T-cell (primary cell): ENCODE measurements around the gene COPZ1. TPM values are rescaled to one million over a fixed set of nuclear protein-coding genes. Genes with fewer than 3 reads are reported as not detected.

ENCODE experiments used
- ATAC-seq, 4 experiments: fragments of 200-7000 bp in 3 of 4; fragments of 150-1000 bp in 1 of 4; cut with Tn5 transposase; replicated peaks in 1 of 4; 1 replicate in 3 of 4; 2 replicates in 1 of 4; pipeline ENCODE4 v1.10.0; 2021; ENCODE audit warnings: moderate library complexity in 3 of 4, mild to moderate bottlenecking in 2 of 4, moderate number of reproducible peaks in 1 of 4
- CTCF ChIA-PET, 2 donors: fragments of 300-600 bp; sonication (Branson Sonifier 250); formaldehyde crosslinking; loops; one replicate each; lab custom pipeline; 2022; ENCODE audit warnings: antibody characterized with exemption in 2 of 2; lab: Charles Lee
- POLR2A ChIA-PET, 2 donors: fragments of 300-600 bp; sonication (Branson Sonifier 250); formaldehyde crosslinking; loops; one replicate each; lab custom pipeline; 2022; ENCODE audit warnings: antibody characterized with exemption in 2 of 2; lab: Charles Lee
- DNase-seq, 35 experiments: peaks; one replicate each; pipeline versions ENCODE4 v3.0.0 to v3.0.0-alpha.2; 2013 to 2023
- H3K27ac ChIP-seq: one replicate; pipeline ENCODE4 v1.5.1; 2013; ENCODE audit warnings: low read length
- H3K27me3 ChIP-seq, 2 experiments: replicated peaks in 1 of 2; 1 replicate in 1 of 2; 2 replicates in 1 of 2; pipeline versions ENCODE4 v1.6.1 to v1.7.0; 2013; ENCODE audit warnings: low read length in 1 of 2, mixed read lengths in 1 of 2; ENCODE audit not compliant: control insufficient read depth in 2 of 2, insufficient read depth in 2 of 2; ENCODE audit errors: extremely low read depth in 1 of 2
- H3K36me3 ChIP-seq, 2 donors: 1 replicate in 1 of 2; 2 replicates in 1 of 2; pipeline versions ENCODE4 v1.6.1 to v1.7.0; 2013; ENCODE audit warnings: low read length in 1 of 2; ENCODE audit not compliant: control insufficient read depth in 2 of 2, insufficient read depth in 1 of 2; ENCODE audit errors: extremely low read depth in 1 of 2
- H3K4me1 ChIP-seq, 2 experiments: 1 replicate in 1 of 2; 2 replicates in 1 of 2; pipeline versions ENCODE4 v1.6.1 to v1.7.0; 2013; ENCODE audit warnings: low read length in 2 of 2, mixed read lengths in 1 of 2; ENCODE audit not compliant: insufficient read depth in 2 of 2, control insufficient read depth in 1 of 2; ENCODE audit errors: extremely low read depth in 1 of 2
- H3K4me3 ChIP-seq, 2 donors: 1 replicate in 1 of 2; 2 replicates in 1 of 2; pipeline versions ENCODE4 v1.5.1 to v1.7.0; 2013; ENCODE audit warnings: mild to moderate bottlenecking in 2 of 2, low read length in 1 of 2, moderate library complexity in 1 of 2; ENCODE audit not compliant: control insufficient read depth in 1 of 2; ENCODE audit errors: extremely low read depth in 1 of 2
- H3K9me3 ChIP-seq: 2 replicates; pipeline ENCODE4 v1.7.0; 2013
- H3K27ac Mint-ChIP-seq, 2 donors: one replicate each; pipeline ENCODE4 v1.8.0; 2020 to 2021; ENCODE audit warnings: mild to moderate bottlenecking in 2 of 2, mixed read lengths in 2 of 2
- H3K27me3 Mint-ChIP-seq, 2 donors: one replicate each; pipeline ENCODE4 v1.8.0; 2021 to 2022; ENCODE audit warnings: mixed read lengths in 2 of 2
- H3K36me3 Mint-ChIP-seq: one replicate; pipeline ENCODE4 v1.8.0; 2021; ENCODE audit warnings: mixed read lengths
- H3K4me1 Mint-ChIP-seq, 3 donors: one replicate each; pipeline ENCODE4 v1.8.0; 2020 to 2022; ENCODE audit warnings: mixed read lengths in 3 of 3, mild to moderate bottlenecking in 1 of 3
- H3K4me3 Mint-ChIP-seq, 3 donors: one replicate each; pipeline ENCODE4 v1.8.0; 2020 to 2022; ENCODE audit warnings: mild to moderate bottlenecking in 3 of 3, mixed read lengths in 3 of 3, moderate library complexity in 3 of 3
- H3K9me3 Mint-ChIP-seq, 3 donors: one replicate each; pipeline ENCODE4 v1.8.0; 2020 to 2022; ENCODE audit warnings: mixed read lengths in 3 of 3
- WGBS: methylation state at CpG from one replicate; pipeline ENCODE4 v1.1.5; 2013; ENCODE audit warnings: missing lambda C conversion rate; ENCODE audit not compliant: insufficient coverage; 5-methylcytosine and 5-hydroxymethylcytosine counted together
- total RNA-seq, 35 experiments: library from RNA in 6 of 35; stranded (reverse) in 6 of 35; fragments of 120-200 nt in 1 of 35; gene quantifications; one replicate each; pipeline versions ENCODE4 v1.2.1 to v1.2.4 and lab custom pipeline; 2013 to 2026

Gene COPZ1
- total RNA-seq, 5 donors from 2014 or later (not counting 1 experiment from before 2014, with no cell fraction given) = 60.4 to 81.3 (median 74.8) TPM

GRCh38 chr12:54390176-54390667 lies 65.3 kb downstream of the COPZ1 start:
- Histone ChIP-seq H3K36me3 (peaks cover 0 to 9% of the 10 kb centered on the region in 2 donors), H3K4me1 (peaks cover 6 to 32% of the 10 kb centered on the region in 2 experiments), H3K9me3 (no peaks in the 10 kb centered on the region), H3K4me3 (no peak overlapping the region), H3K27me3 (no peaks in the 10 kb centered on the region), H3K27ac (no peak overlapping the region)
- ChIA-PET CTCF (interaction anchor here in 1 of 2 donors (0.6 kb wide), 2 partner anchors 12 to 25 kb away, joined by 3 to 4 read pairs; no protein-coding TSS in a partner anchor), POLR2A (no interaction called here)
- WGBS = no CpG with 5 or more reads among the region's 7 CpGs
- H3K4me3 Mint-ChIP-seq = peak overlapping the region; percentile 53 to 79 (median 56)
- ATAC-seq (no peak), DNase-seq (no peak)
- H3K4me1 Mint-ChIP-seq = peaks cover 18 to 39% (median 27%) of the 10 kb centered on the region in 3 donors
- no peaks in the 10 kb centered on the region for H3K9me3 Mint-ChIP-seq
- H3K27me3 Mint-ChIP-seq = no peaks in the 10 kb centered on the region
- H3K27ac Mint-ChIP-seq = peak overlapping the region; percentile 5 to 18
- H3K36me3 Mint-ChIP-seq = peaks cover 23% of the 10 kb centered on the region

- ChIA-PET POLR2A (interaction anchor here (0.6 kb wide), 2 partner anchors 10 to 22 kb away, joined by 3 read pairs; no protein-coding TSS in a partner anchor), CTCF (interaction anchor here (0.6 to 1.1 kb wide), 4 partner anchors 25 to 1131 kb away, joined by 3 to 4 read pairs (median 3); no protein-coding TSS in a partner anchor)
- no peaks in the 10 kb centered on the region for H3K27me3 Mint-ChIP-seq
- H3K36me3 Mint-ChIP-seq = peaks cover 25% of the 10 kb centered on the region
- peak overlapping the region in 1 of 2 donors; percentile 58 for H3K27ac Mint-ChIP-seq
- H3K27ac ChIP-seq = no peak overlapping the region
- peak overlapping the region; percentile 49 to 59 for H3K4me3 ChIP-seq
- H3K9me3 ChIP-seq = no peaks in the 10 kb centered on the region
- peaks cover 18 to 39% (median 27%) of the 10 kb centered on the region in 3 donors for H3K4me1 Mint-ChIP-seq
- no peaks in the 10 kb centered on the region for H3K9me3 Mint-ChIP-seq
- H3K27me3 ChIP-seq = no peaks in the 10 kb centered on the region
- DNase-seq = peak in 34 of 35 experiments; percentile 35 to 83 (median 59)
- WGBS = 0% methylated on average over 26 of the region's 51 CpGs
- H3K4me1 ChIP-seq = peaks cover 6 to 32% of the 10 kb centered on the region in 2 experiments
- H3K4me3 Mint-ChIP-seq = peak overlapping the region; percentile 70 to 79 (median 78)
- peak; percentile 83 to 93 (median 87) for ATAC-seq
- peaks cover 0 to 14% of the 10 kb centered on the region in 2 donors for H3K36me3 ChIP-seq
These were observed 66.0 kb downstream of the COPZ1 start for GRCh38 chr12:54390668-54391551.

GRCh38 chr12:54392485-54393206 lies 67.7 kb downstream of the COPZ1 start:
- H3K27me3 Mint-ChIP-seq = no peaks in the 10 kb centered on the region

GRCh38 chr12:54393207-54393609 lies 68.3 kb downstream of the COPZ1 start:
- H3K4me1 Mint-ChIP-seq = peaks cover 18 to 37% (median 22%) of the 10 kb centered on the region in 3 donors
- peaks cover 44% of the 10 kb centered on the region for H3K36me3 Mint-ChIP-seq
- H3K9me3 Mint-ChIP-seq = no peaks in the 10 kb centered on the region
- Histone ChIP-seq H3K4me1 (peaks cover 6 to 32% of the 10 kb centered on the region in 2 experiments), H3K27ac (no peak overlapping the region), H3K36me3 (peaks cover 3 to 37% of the 10 kb centered on the region in 2 donors), H3K4me3 (no peak overlapping the region), H3K9me3 (no peaks in the 10 kb centered on the region), H3K27me3 (no peaks in the 10 kb centered on the region)
- H3K27me3 Mint-ChIP-seq = no peaks in the 10 kb centered on the region
- POLR2A ChIA-PET = no interaction called here
- DNase-seq (no peak), ATAC-seq (no peak)
- CTCF ChIA-PET = interaction anchor here (0.5 to 1.3 kb wide), 6 partner anchors 39 to 1708 kb away, joined by 3 to 5 read pairs (median 3); no protein-coding TSS in a partner anchor
- peak overlapping the region in 1 of 3 donors; percentile 79 for H3K4me3 Mint-ChIP-seq
- no peak overlapping the region for H3K27ac Mint-ChIP-seq
- 100% methylated on average over 1 of the region's 6 CpGs for WGBS

More at GRCh38 chr12:54392485-54393206, 67.7 kb downstream of the COPZ1 start:
- CTCF ChIA-PET = interaction anchor here (0.9 to 1.3 kb wide), 6 partner anchors 11 to 47 kb away, joined by 3 to 5 read pairs (median 3); no protein-coding TSS in a partner anchor
- Histone ChIP-seq H3K9me3 (no peaks in the 10 kb centered on the region), H3K36me3 (peaks cover 3 to 32% of the 10 kb centered on the region in 2 donors), H3K4me3 (no peak overlapping the region), H3K27ac (no peak overlapping the region), H3K27me3 (no peaks in the 10 kb centered on the region), H3K4me1 (peaks cover 6 to 32% of the 10 kb centered on the region in 2 experiments)
- Mint-ChIP-seq H3K4me3 (peak overlapping the region in 2 of 3 donors; percentile 24 to 79), H3K27ac (no peak overlapping the region), H3K4me1 (peaks cover 18 to 37% (median 24%) of the 10 kb centered on the region in 3 donors), H3K9me3 (no peaks in the 10 kb centered on the region), H3K36me3 (peaks cover 39% of the 10 kb centered on the region)
- ATAC-seq (no peak), DNase-seq (no peak)
- POLR2A ChIA-PET = no interaction called here
- 94% methylated on average over 8 of the region's 8 CpGs for WGBS

- H3K27me3 Mint-ChIP-seq = no peaks in the 10 kb centered on the region
- ATAC-seq (no peak), DNase-seq (no peak)
- CTCF ChIA-PET = interaction anchor here (0.5 to 1.3 kb wide), 6 partner anchors 39 to 1708 kb away, joined by 3 to 5 read pairs (median 3); no protein-coding TSS in a partner anchor
- Histone ChIP-seq H3K9me3 (no peaks in the 10 kb centered on the region), H3K4me3 (no peak overlapping the region), H3K36me3 (peaks cover 3 to 43% of the 10 kb centered on the region in 2 donors), H3K27me3 (no peaks in the 10 kb centered on the region), H3K27ac (no peak overlapping the region), H3K4me1 (peaks cover 6 to 32% of the 10 kb centered on the region in 2 experiments)
- 40% methylated on average over 1 of the region's 3 CpGs for WGBS
- H3K27ac Mint-ChIP-seq = peak overlapping the region; percentile 2 to 36
- POLR2A ChIA-PET = no interaction called here
- peak overlapping the region in 1 of 3 donors; percentile 28 for H3K4me3 Mint-ChIP-seq
- H3K9me3 Mint-ChIP-seq = no peaks in the 10 kb centered on the region
- H3K4me1 Mint-ChIP-seq = peaks cover 18 to 34% (median 22%) of the 10 kb centered on the region in 3 donors
- peaks cover 48% of the 10 kb centered on the region for H3K36me3 Mint-ChIP-seq
These were observed 68.8 kb downstream of the COPZ1 start for GRCh38 chr12:54393743-54394142.
